SK-N-MC (cell line): ENCODE data around the gene PTPN21.

Experiments
- DNase-seq: peaks from one replicate; pipeline ENCODE4 v3.0.0-alpha.2; 2011; ENCODE audit warnings: low read depth, low spot score
- H3K27ac ChIP-seq: fragments of 200-600 bp; sonication (generic); 2 replicates; pipeline ENCODE4 v1.5.1; 2016; ENCODE audit warnings: mixed run types
- H3K36me3 ChIP-seq: fragments of 200-600 bp; sonication (generic); 2 replicates; pipeline ENCODE4 v1.6.1; 2017; ENCODE audit warnings: antibody characterized with exemption, low read length, mixed read lengths; ENCODE audit not compliant: insufficient read depth
- H3K4me3 ChIP-seq: fragments of 200-600 bp; sonication (generic); 2 replicates; pipeline ENCODE4 v1.5.1; 2016
- H3K9ac ChIP-seq: fragments of 200-600 bp; sonication (generic); 2 replicates; pipeline ENCODE4 v1.8.0; 2017; ENCODE audit warnings: mixed run types, mixed read lengths; ENCODE audit not compliant: insufficient read length
- H3K9me3 ChIP-seq: fragments of 200-600 bp; sonication (generic); 2 replicates; pipeline ENCODE4 v1.6.1; 2017; ENCODE audit warnings: low read depth, mild to moderate bottlenecking, antibody characterized with exemption, low read length, moderate library complexity, mixed read lengths
- EZH2 ChIP-seq: fragments of 200-600 bp; sonication (generic); IDR thresholded peaks from one replicate; pipeline ENCODE4 v1.6.1; 2017; ENCODE audit warnings: antibody characterized with exemption
- FOXP2 ChIP-seq: optimal IDR thresholded peaks from 2 replicates; pipeline ENCODE3; 2011; ENCODE audit warnings: mild to moderate bottlenecking, moderate library complexity; ENCODE audit not compliant: insufficient read depth; ENCODE audit errors: extremely low read length, control extremely low read depth
- POLR2AphosphoS5 ChIP-seq: IDR thresholded peaks from 2 replicates; pipeline ENCODE4 v1.6.1; 2012; ENCODE audit warnings: mild to moderate bottlenecking, low read depth, low read length, borderline replicate concordance

Gene PTPN21

GRCh38 chr14:88554457-88555286 is at the start of gene PTPN21:
Gene PTPN21, minus strand, starts transcription at chr14:88555007. Its CDS starts 4,590 bp downstream, at chr14:88550417.
- DNase-seq, result no peak
- Histone ChIP-seq H3K4me3 (peak within 1 kb of the TSS; percentile 80), H3K9me3 (no peaks in the 10 kb centered on the region), H3K36me3 (no peaks in the 10 kb centered on the region), H3K27ac (no peak within 1 kb of the TSS), H3K9ac (peak within 1 kb of the TSS; percentile 62)
- TF ChIP-seq EZH2 (peak; percentile 61), FOXP2 (no peak)

- TF ChIP-seq EZH2 (no peak), POLR2AphosphoS5 (no peak), FOXP2 (no peak)
- peaks cover 95% of the 10 kb centered on the region for H3K36me3 ChIP-seq
- no peaks in the 10 kb centered on the region for H3K9me3 ChIP-seq
- DNase-seq, result no peak
- H3K27ac ChIP-seq, result no peak overlapping the region
- H3K9ac ChIP-seq, result no peak overlapping the region
- H3K4me3 ChIP-seq, result no peak overlapping the region
These were observed 49.4 kb upstream of the PTPN21 start for GRCh38 chr14:88604212-88604611.

GRCh38 chr14:88599761-88600439 is 45.1 kb upstream of the PTPN21 start:
- no peak for TF ChIP-seq FOXP2
- TF ChIP-seq EZH2, result no peak
- TF ChIP-seq POLR2AphosphoS5, result no peak
- H3K9me3 ChIP-seq, result no peaks in the 10 kb centered on the region
- H3K36me3 ChIP-seq, result peaks cover 97% of the 10 kb centered on the region
- no peak overlapping the region for H3K27ac ChIP-seq
- DNase-seq, result no peak
- H3K9ac ChIP-seq, result no peak overlapping the region
- H3K4me3 ChIP-seq, result no peak overlapping the region

GRCh38 chr14:88599326-88599725 is 44.5 kb upstream of the PTPN21 start:
- Histone ChIP-seq H3K36me3 (peaks cover 96% of the 10 kb centered on the region), H3K27ac (no peak overlapping the region), H3K9me3 (no peaks in the 10 kb centered on the region), H3K9ac (no peak overlapping the region), H3K4me3 (no peak overlapping the region)
- no peak for DNase-seq
- TF ChIP-seq POLR2AphosphoS5, result no peak
- TF ChIP-seq EZH2, result no peak
- no peak for TF ChIP-seq FOXP2

- no peak for TF ChIP-seq POLR2AphosphoS5
- TF ChIP-seq EZH2, result no peak
- no peak for TF ChIP-seq FOXP2
- H3K9me3 ChIP-seq, result no peaks in the 10 kb centered on the region
- H3K4me3 ChIP-seq, result no peak overlapping the region
- H3K36me3 ChIP-seq, result peaks cover 96% of the 10 kb centered on the region
- DNase-seq, result no peak
- no peak overlapping the region for H3K27ac ChIP-seq
- H3K9ac ChIP-seq, result no peak overlapping the region
These were observed 43.4 kb upstream of the PTPN21 start for GRCh38 chr14:88598097-88598675.

- TF ChIP-seq POLR2AphosphoS5 (no peak), EZH2 (no peak), FOXP2 (no peak)
- no peak overlapping the region for H3K27ac ChIP-seq
- H3K9me3 ChIP-seq, result no peaks in the 10 kb centered on the region
- no peak overlapping the region for H3K9ac ChIP-seq
- no peak for DNase-seq
- H3K4me3 ChIP-seq, result no peak overlapping the region
- H3K36me3 ChIP-seq, result peaks cover 96% of the 10 kb centered on the region
These were observed 42.8 kb upstream of the PTPN21 start for GRCh38 chr14:88597601-88598000.

- no peak overlapping the region for H3K4me3 ChIP-seq
- no peak for TF ChIP-seq POLR2AphosphoS5
- TF ChIP-seq FOXP2, result no peak
- TF ChIP-seq EZH2, result no peak
- no peak overlapping the region for H3K9ac ChIP-seq
- no peak overlapping the region for H3K27ac ChIP-seq
- no peak for DNase-seq
- peaks cover 92% of the 10 kb centered on the region for H3K36me3 ChIP-seq
- no peaks in the 10 kb centered on the region for H3K9me3 ChIP-seq
These were observed 42.2 kb upstream of the PTPN21 start for GRCh38 chr14:88597038-88597437.

GRCh38 chr14:88592031-88592430 is 37.2 kb upstream of the PTPN21 start:
- peaks cover 85% of the 10 kb centered on the region for H3K36me3 ChIP-seq
- DNase-seq, result no peak
- TF ChIP-seq EZH2 (no peak), POLR2AphosphoS5 (no peak), FOXP2 (no peak)
- H3K27ac ChIP-seq, result no peak overlapping the region
- H3K4me3 ChIP-seq, result no peak overlapping the region
- no peaks in the 10 kb centered on the region for H3K9me3 ChIP-seq
- H3K9ac ChIP-seq, result no peak overlapping the region
